22Rv1 (cell line): ENCODE results near the gene MATCAP1.

Experiments used
- H3K27ac ChIP-seq: fragments of 450-650 bp; 2 replicates; pipeline ENCODE4 v1.5.1; 2017
- ZFX ChIP-seq: fragments of 450-650 bp; IDR thresholded peaks from 2 replicates; pipeline ENCODE4 v1.6.1; 2017; ENCODE audit warnings: antibody characterized with exemption, borderline replicate concordance
- TF ChIP-seq, protein P1 (sequence below): fragments of 450-650 bp; IDR thresholded peaks from 2 replicates; pipeline ENCODE4 v1.5.1; 2017; ENCODE audit warnings: mild to moderate bottlenecking

Gene MATCAP1

DNA sequence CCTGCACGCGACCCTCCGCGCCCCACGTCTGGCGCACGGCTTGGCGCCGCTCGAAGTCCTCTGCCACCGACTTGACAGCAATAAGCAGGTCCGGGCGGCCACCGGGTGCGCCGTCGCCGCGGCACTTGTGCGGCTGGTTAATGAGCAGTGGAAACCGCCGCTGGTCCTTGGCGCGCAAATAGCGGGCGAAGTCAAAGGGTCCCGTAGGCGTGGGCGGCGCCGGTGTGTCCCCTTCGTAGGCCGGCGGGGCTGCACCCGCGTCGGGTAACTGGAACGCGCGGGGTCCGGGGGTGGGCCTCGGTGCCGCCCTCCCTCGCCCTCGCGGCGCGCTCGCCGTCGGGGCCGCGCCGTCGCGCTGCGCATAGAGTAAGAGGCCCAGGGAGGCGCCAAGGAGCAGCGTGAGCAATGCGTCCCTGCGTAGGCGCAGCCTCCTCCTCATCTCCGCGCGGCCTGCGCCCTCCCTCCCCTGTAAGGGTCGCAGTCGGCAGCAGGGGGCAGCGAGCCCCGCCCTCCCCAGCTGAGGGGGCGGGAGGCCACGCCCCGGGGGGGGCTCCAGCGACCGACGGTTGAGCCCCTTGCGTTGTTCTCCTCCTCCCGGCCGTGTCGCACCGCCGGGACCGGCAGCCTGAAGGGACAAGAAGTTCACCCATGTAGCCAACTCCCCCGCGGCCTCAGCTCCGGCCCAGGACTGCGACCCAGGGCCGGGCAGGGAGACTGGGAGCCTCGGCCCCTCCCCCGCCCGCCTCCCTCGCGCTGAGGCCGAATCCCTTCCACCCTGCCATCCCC is 33.5 kb downstream of the MATCAP1 start:
- H3K27ac ChIP-seq: no peak overlapping the region

DNA sequence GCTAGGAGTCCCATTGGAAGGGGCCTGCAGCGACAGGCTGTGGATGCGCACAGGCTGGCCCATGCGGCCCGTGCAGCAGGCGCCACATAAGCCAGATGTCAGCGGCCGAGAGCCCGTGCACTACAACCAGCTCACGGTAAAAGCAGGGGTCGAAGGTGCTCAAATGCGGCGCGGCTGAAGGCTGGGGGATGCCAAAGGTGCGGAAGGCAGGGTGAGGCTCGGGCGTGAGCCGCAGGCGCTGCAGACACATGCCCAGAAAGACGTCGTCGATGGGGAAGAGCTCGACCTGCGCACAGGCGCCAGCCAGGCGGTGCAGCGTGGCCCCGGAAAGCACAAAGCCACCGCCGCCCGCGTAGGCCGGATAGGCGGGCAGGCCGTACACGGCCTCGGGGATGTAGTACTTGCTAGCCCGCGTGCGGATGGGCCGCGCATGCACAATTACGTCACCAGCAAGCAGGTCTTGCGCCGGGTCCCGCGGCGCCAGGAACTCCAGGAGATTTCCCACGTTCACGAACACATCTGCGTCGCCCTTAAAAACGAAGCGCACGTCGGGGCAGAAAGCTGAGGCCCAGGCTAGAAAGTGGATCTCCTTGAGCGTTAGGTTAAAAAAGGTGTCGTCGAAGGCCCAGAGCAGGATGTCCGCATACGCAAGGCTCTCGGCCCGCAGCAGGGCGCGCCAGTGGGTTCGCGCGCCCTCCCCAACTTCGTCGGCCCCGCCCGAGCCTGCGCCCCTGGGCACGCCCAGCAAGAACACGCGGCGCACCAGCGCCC is 34.3 kb downstream of the MATCAP1 start:
- TF ChIP-seq, protein P1, sequence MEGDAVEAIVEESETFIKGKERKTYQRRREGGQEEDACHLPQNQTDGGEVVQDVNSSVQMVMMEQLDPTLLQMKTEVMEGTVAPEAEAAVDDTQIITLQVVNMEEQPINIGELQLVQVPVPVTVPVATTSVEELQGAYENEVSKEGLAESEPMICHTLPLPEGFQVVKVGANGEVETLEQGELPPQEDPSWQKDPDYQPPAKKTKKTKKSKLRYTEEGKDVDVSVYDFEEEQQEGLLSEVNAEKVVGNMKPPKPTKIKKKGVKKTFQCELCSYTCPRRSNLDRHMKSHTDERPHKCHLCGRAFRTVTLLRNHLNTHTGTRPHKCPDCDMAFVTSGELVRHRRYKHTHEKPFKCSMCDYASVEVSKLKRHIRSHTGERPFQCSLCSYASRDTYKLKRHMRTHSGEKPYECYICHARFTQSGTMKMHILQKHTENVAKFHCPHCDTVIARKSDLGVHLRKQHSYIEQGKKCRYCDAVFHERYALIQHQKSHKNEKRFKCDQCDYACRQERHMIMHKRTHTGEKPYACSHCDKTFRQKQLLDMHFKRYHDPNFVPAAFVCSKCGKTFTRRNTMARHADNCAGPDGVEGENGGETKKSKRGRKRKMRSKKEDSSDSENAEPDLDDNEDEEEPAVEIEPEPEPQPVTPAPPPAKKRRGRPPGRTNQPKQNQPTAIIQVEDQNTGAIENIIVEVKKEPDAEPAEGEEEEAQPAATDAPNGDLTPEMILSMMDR: peak; percentile 8; the same call in 1 of the 2 replicates
- TF ChIP-seq ZFX: no peak
- no peak overlapping the region for H3K27ac ChIP-seq

More for the DNA sequence above, 33.5 kb downstream of the MATCAP1 start:
- TF ChIP-seq ZFX: no peak
- TF ChIP-seq, protein P1: no peak; the same call in 1 of the 2 replicates

DNA sequence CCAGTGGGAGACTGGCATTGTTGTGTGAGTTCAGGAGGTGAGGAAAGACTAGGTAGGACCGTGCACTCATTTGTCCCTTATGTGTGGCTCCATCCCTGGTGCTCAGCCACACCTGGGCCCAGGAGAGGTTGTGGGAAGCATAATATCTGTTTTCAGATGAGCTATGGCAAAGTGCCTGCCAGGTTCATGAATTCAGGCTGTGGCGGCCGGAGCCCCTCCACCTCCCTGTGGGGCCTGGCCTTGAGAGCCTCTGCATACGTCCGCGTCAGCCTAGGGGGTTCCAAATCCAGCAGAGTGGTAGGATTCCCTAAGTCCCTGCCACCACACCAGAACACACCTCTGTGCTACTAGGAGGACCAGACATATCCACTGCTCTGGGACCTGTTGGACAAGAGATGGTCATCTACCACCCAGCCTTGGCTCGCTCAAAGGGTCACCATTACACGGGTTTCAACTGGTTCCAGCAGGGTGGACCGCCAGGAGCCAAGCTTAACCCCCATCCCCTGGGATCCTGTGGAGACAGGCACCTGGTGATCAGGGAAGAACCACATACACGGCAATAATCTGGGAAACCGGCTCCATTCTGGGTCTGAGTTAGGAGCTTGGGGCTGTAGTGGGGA is 35.0 kb downstream of the MATCAP1 start:
- H3K27ac ChIP-seq: no peak overlapping the region
- TF ChIP-seq ZFX: no peak
- TF ChIP-seq, protein P1: no peak

DNA sequence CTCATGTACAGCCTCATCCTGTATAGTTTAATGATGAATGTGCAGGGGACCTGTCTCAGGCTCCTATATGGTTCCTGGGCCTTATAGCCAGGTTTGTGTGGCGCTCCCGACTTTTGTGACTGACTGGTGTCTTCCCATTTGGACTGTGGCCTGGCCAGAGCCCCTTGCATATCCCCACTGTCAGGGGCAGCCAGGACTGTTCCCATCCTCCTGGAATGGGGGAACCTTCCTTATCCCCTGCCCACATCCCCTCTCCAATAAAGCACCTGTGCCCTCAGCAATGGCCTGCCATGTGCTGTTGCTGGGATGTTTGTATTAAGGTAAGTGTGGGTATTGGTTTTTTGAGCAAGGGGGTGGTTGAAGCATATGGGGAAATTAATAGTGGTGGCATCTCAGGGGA is 35.5 kb downstream of the MATCAP1 start:
- no peak for TF ChIP-seq ZFX
- TF ChIP-seq, protein P1: no peak
- H3K27ac ChIP-seq: no peak overlapping the region

DNA sequence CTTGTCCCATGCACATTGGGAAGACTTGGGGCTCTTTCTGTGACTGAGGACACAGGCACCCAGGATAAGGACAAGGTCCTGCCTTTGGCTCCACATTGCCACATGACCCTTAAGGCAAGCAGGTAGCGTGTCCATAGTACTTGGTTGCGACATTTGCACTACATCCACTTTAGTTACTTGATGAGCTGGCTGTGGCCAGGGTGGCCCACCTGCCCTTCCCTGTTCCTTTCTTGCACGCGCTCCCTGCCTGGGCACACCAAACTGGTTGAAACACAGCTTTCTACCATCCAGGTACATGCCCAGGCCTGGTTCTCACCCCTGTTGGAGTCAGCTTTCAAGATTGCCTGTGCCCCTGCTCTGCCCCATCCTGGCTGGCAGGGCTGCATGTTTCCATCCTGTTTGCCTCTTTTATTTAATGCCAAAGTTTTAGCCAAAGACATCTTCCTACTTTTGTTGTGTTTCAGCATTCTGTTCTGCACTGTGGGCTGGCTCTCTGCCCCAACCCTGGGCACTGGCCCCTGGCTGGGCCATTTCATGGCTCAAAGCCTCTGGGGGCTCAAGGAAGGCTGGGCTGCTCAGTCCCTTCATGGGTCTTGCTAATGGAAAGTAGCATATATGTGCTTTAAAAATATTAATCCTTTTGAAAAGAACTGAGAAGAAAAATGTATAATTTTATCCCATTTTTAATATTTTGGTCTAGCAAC is 36.2 kb downstream of the MATCAP1 start:
- no peak overlapping the region for H3K27ac ChIP-seq
- TF ChIP-seq, protein P1: no peak
- no peak for TF ChIP-seq ZFX

DNA sequence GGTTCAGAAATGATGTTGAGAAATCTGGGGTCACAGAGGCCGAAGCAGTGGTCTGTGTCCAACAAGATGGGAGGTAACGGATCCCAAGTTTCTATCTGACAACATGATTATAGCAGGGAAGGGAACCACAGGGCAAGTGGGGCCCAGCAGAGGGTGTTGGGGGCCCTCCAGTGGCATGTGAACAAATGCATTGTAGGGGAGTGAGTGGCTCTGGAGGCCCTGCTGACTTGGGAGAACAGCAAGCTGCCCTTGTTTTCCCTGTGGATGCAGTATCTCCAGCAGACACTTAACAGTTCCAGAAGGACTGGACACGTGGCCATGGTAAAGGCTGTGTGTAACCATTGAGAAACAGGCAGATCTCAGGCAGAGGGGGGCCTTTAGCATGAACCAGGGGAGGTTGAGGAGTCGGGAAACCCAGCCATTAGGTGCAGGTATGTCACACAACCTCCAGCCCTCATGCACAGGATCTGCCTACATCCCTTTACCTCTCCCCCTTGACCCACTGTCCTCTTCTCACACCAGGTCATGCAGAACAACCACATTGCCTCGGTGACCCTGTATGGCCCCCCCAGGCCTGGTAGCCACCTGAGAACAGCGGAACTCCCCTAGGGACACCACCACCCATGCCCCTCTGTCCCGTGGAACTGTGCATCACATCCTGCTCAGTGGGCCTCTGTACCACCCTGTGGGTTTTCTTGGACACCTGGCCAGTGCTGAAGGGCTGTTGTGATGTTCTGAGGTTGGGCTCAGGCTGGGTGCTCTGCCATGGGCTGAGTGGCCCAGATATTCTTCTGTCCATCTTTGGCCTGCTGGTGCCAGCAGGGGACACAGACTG is 37.0 kb downstream of the MATCAP1 start:
- H3K27ac ChIP-seq: no peak overlapping the region
- TF ChIP-seq, protein P1: no peak
- no peak for TF ChIP-seq ZFX
